NOMO-1 treated with dmso at 0.1 percent for 144 hours (cell line): ENCODE results near the gene TP53.
A peak's percentile ranks its signal among the peaks of the same experiment; 100 is the strongest.
"Not testable (repeated sequence)": the region's sequence is repeated elsewhere in the genome, so short reads cannot be mapped to it uniquely, and the experiment has no call there.

Experiments
- DNase-seq: peaks from one replicate; lab custom pipeline; 2025; ENCODE audit not compliant: unreplicated experiment; lab: John Stamatoyannopoulos, UW

Gene TP53

GRCh38 chr17:7632492-7632894, 54.8 kb downstream of the TP53 start:
- peak; percentile 61 for DNase-seq

- no peak for DNase-seq
Observed at GRCh38 chr17:7631398-7632380, 55.6 kb downstream of the TP53 start.

GRCh38 chr17:7629939-7630571, 57.2 kb downstream of the TP53 start, which contains the start of gene SHBG:
TSS of gene SHBG (plus strand) at chr17:7630135. CDS start at chr17:7630173, 38 bp downstream.
- DNase-seq, result no peak

- DNase-seq, result peak; percentile 84
Observed at GRCh38 chr17:7627250-7628121, 59.8 kb downstream of the TP53 start, which contains the start of gene SAT2. TSS of gene SAT2 (minus strand) at chr17:7627821. CDS start at chr17:7627635, 186 bp downstream.

- no peak for DNase-seq
Observed at GRCh38 chr17:7626956-7627249, 60.4 kb downstream of the TP53 start.

GRCh38 chr17:7626307-7626706, 61.0 kb downstream of the TP53 start:
- DNase-seq, result no peak

GRCh38 chr17:7625749-7626148, 61.5 kb downstream of the TP53 start:
- not testable (repeated sequence) for DNase-seq

- DNase-seq, result no peak
Observed at GRCh38 chr17:7623661-7624060, 63.6 kb downstream of the TP53 start.

- DNase-seq, result no peak
Observed at GRCh38 chr17:7620835-7621234, 66.5 kb downstream of the TP53 start.

GRCh38 chr17:7618608-7619007, 68.7 kb downstream of the TP53 start:
- DNase-seq, result no peak
